SU-DHL-6 (cell line): ENCODE data around the gene WDR4.

Source experiments
- CTCF ChIP-seq: fragments of 200-600 bp; sonication (generic); IDR thresholded peaks from one replicate; pipeline ENCODE4 v1.5.1; 2017; ENCODE audit warnings: antibody characterized with exemption, mild to moderate bottlenecking, low read length, moderate library complexity; ENCODE audit not compliant: insufficient read depth, poor library complexity, severe bottlenecking
- EZH2phosphoT487 ChIP-seq: fragments of 200-600 bp; sonication (generic), shearing (Covaris generic); conservative IDR thresholded peaks from 2 replicates; pipeline ENCODE4 v1.6.1; 2018; ENCODE audit warnings: mild to moderate bottlenecking, antibody characterized with exemption, low read length, moderate library complexity, mixed read lengths

- TF ChIP-seq CTCF (no peak), EZH2phosphoT487 (no peak)
Measured at GRCh38 chr21:42835611-42836401, 43.5 kb downstream of the WDR4 start.
